GM18505 (cell line): ENCODE measurements around the gene SLC2A13.
"Not testable (repeated sequence)": the region's sequence is repeated elsewhere in the genome, so short reads cannot be mapped to it uniquely, and the experiment has no call there.

Experiments used
- ATAC-seq: cut with Tn5 transposase; IDR thresholded peaks from one replicate; pipeline ENCODE4 v1.9.1; 2021; ENCODE audit not compliant: unreplicated experiment
- POLR2A ChIP-seq: IDR thresholded peaks from 4 replicates; pipeline ENCODE4 v1.6.1; 2011; ENCODE audit warnings: borderline replicate concordance; ENCODE audit not compliant: insufficient read depth, insufficient read length; ENCODE audit errors: extremely low read depth

Gene SLC2A13

GRCh38 chr12:39782026-39782545, 323.8 kb downstream of the SLC2A13 start:
- no peak for ATAC-seq

DNA sequence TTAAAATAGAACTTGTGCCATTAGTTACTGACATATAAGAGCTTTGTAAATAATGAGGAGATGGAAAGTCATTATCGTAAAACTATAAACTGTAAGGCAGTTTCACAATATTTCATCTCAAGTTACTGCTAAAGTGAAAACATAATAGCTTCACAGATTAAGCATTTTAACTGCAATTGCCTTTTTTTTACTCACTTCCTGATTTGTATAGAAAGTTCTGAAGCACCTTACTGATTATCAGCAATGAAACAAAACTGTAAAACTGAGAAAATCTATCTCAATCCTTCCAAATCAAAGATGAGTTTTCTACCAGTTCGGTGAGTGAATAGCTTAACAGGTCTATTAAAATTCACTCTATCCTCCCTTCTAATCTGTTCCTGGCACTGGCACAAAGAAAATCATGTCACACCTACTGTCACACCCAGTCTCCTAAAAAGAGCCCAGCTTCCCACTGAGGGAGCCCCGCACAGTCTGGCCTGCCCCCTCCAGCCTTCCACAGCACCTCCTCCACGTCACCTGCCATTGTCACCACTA, 324.9 kb downstream of the SLC2A13 start:
- no peak for TF ChIP-seq POLR2A
- ATAC-seq, result no peak

More at GRCh38 chr12:39782026-39782545, 323.8 kb downstream of the SLC2A13 start:
- TF ChIP-seq POLR2A, result no peak

GRCh38 chr12:39780411-39780912, 325.4 kb downstream of the SLC2A13 start:
- ATAC-seq, result no peak
- TF ChIP-seq POLR2A, result no peak

- no peak for TF ChIP-seq POLR2A
- ATAC-seq, result no peak
Measured at GRCh38 chr12:39779768-39780340, 326.0 kb downstream of the SLC2A13 start.

GRCh38 chr12:39777465-39777864, 328.4 kb downstream of the SLC2A13 start:
- no peak for ATAC-seq
- TF ChIP-seq POLR2A, result no peak

DNA sequence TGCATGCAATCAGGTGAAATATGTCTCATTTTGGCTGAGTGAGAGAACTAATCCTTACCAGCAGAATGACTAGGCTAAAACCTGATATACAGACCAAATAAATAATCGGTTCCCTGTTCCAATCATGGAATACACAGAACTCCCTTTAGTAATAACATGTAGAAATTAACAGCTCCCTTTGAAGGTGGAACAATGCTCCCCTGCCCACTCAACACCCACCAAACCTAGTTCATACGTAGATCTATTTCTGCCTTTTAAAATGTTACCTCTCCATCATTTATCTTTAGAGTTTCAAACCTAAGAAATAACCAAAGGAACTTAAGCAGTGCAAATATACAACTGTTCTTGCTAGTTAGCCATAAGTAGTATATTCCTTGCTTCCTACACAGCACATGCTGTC, 332.6 kb downstream of the SLC2A13 start:
- no peak for TF ChIP-seq POLR2A
- ATAC-seq, result no peak

GRCh38 chr12:39772821-39773259, 333.0 kb downstream of the SLC2A13 start:
- no peak for ATAC-seq
- no peak for TF ChIP-seq POLR2A

DNA sequence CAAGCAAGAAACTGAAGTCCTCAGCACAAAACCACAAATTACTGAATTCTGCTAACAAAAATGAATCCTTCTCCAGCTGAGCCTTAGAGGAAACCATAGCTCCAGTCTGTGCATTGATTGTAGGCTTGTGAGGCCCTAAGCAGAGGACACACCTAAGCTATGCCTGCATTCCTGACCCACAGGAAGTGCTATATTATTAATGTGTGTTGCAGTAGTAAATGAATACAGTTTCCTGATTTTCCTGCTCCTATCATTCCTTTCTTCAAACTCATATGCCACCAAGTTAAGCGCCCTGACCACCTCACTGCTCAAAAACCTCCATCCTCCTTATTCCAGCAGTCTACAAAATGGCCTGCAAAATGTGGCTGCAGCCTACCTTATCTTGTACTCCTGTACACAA, 334.4 kb downstream of the SLC2A13 start:
- no peak for TF ChIP-seq POLR2A
- ATAC-seq, result no peak

DNA sequence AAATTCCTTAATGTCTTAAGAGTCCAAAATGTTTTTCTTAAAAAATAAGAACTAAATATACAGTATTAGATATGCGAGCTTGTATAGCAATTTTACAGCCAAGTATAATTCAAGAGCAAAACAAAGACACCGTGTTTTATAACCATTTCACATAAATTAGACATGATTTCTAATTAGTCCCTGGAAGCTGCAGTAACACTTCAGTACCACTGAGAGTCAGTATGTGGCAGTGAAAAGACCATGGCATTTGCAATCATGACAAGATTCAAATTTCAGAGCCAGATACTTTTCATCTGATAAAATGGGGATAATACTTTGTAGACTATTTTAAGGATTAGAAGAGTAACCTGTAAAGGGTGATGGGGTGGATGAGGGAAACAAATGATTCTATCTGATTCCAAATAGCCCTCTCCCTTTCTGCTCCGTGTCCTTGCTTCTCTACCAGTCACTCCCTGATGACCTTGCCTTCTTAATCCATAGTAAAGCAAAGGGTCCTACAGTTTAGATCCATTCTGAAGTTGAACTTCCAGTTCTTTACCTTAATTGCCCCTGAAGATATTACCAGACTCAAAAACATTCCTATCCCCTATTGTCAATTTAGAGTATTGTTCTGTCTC, 340.8 kb downstream of the SLC2A13 start:
- no peak for ATAC-seq

GRCh38 chr12:39763890-39764169, 342.1 kb downstream of the SLC2A13 start:
- ATAC-seq, result no peak

More for the DNA sequence above, 340.8 kb downstream of the SLC2A13 start:
- TF ChIP-seq POLR2A, result no peak

DNA sequence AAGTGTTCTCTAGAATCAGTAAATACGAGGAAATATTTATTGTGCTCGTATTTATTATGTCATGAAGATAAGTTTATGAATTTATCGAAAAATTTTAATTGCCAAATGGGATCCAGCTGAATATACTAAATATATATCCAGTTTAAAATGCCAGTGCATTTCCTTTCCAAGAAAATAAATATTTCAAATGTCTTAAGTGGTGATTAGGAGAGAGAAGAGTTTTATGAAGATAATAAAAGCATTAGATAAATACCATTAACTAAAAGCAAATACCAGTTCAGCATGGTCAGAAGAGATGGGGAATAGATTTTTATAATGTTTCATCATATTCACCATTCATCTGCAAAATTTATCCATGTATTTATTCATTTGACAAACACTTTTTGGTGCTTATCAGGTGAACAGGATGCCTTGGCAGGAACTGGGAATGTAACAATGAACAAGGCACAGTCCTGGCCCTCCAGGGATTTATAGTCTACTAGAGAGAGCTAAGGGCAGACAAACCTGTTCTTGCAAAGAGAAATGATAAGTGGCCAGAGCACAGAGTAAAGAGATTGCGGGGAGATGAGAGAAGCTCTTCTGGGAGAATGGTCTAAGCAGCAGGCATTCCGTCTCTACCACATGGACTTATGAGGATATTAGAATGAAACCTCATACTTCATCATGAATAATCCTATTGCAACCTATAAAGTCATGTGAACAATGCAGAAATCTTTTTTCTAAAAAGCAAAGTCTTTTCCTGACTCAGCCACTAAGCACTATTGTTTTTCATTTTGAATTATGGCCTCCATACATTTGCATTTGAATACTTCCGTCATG, 342.6 kb downstream of the SLC2A13 start:
- no peak for ATAC-seq
- no peak for TF ChIP-seq POLR2A

More at GRCh38 chr12:39763890-39764169, 342.1 kb downstream of the SLC2A13 start:
- no peak for TF ChIP-seq POLR2A

GRCh38 chr12:39755478-39755877, 350.4 kb downstream of the SLC2A13 start:
- ATAC-seq, result no peak
- no peak for TF ChIP-seq POLR2A

DNA sequence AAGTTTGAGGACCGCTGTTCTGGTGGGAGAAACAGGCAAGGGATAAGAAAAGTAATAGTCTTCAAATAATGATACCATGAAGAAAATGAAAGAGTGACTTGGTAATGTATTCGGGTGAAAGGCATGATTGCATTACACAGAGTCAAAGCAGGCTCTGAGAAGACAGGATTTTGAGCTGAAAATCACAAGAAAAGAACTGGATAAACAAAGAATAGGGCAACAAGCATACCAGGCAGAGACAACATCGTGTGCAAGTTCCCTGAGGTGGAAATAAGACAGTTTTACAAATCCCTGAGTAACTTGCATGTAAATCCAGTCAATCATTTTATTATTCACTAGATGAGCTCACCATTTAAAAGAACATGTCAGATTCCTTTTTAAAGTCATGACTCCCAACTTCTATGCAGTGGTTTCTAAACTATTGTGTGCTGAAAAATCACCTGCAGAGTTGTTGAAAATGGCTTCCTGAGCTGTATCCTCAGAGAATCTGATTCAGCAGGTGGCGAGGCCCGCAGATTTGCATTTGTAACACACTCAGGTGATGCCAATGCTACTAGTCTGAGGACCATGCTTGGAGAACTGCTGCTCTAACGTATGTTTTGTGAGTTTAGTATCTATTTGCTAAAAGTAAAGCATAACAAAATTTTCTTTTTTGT, 353.3 kb downstream of the SLC2A13 start:
- no peak for ATAC-seq

DNA sequence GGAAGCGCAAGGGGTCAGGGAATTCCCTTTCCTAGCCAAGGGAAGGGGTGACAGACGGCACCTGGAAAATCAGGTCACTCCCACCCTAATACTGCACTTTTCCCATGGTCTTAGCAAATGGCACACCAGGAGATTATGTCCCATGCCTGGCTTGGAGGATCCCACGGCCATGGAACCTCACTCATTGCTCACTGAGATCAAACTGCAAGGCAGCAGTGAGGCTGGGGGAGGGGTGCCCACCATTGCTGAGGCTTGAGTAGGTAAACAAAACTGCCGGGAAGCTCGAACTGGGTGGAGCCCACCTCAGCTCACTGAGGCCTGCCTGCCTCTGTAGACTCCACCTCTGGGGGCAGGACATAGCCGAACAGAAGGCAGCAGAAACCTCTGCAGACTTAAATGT, 359.7 kb downstream of the SLC2A13 start:
- not testable (repeated sequence) for ATAC-seq

More for the DNA sequence above, 353.3 kb downstream of the SLC2A13 start:
- TF ChIP-seq POLR2A, result no peak
